HCT116 (cell line): ENCODE measurements around the gene DQX1.

Source experiments
- CEBPB ChIP-seq: IDR thresholded peaks from 2 replicates; pipeline ENCODE4 v1.6.1; 2012; ENCODE audit warnings: low read depth
- CTCF ChIP-seq, 3 experiments: fragments of 200-600 bp in 1 of 3; sonication (generic) in 1 of 3; IDR thresholded peaks in 2 of 3; conservative IDR thresholded peaks in 1 of 3; 2 replicates each; pipeline ENCODE4 v1.5.1; 2012 to 2017; ENCODE audit warnings: low read depth in 2 of 3, low read length in 2 of 3, antibody characterized with exemption in 1 of 3, borderline replicate concordance in 1 of 3, control low read depth in 1 of 3, mild to moderate bottlenecking in 1 of 3, mixed read lengths in 1 of 3, mixed run types in 1 of 3, moderate library complexity in 1 of 3; ENCODE audit not compliant: insufficient read depth in 1 of 3
- EZH2 ChIP-seq: fragments of 200-600 bp; sonication (generic); IDR thresholded peaks from 2 replicates; pipeline ENCODE4 v1.6.1; 2017; ENCODE audit warnings: antibody characterized with exemption, mixed run types
- POLR2AphosphoS5 ChIP-seq: IDR thresholded peaks from 2 replicates; pipeline ENCODE4 v1.6.1; 2011; ENCODE audit warnings: mild to moderate bottlenecking, low read depth, low read length, moderate library complexity
- RAD21 ChIP-seq: IDR thresholded peaks from 2 replicates; pipeline ENCODE4 v1.6.1; 2012; ENCODE audit warnings: low read depth, mild to moderate bottlenecking
- REST ChIP-seq: IDR thresholded peaks from 2 replicates; pipeline ENCODE4 v1.6.1; 2012; ENCODE audit warnings: low read depth
- SIN3A ChIP-seq: IDR thresholded peaks from 2 replicates; pipeline ENCODE4 v1.6.1; 2012; ENCODE audit warnings: low read depth
- TCF7L2 ChIP-seq: IDR thresholded peaks from 2 replicates; pipeline ENCODE4 v1.7.0; 2011; ENCODE audit warnings: borderline replicate concordance, inconsistent platforms; ENCODE audit not compliant: insufficient read depth, insufficient read length; ENCODE audit errors: extremely low read depth
- TF ChIP-seq, protein P1 (sequence below): IDR thresholded peaks from 2 replicates; pipeline ENCODE4 v1.6.1; 2012

- TF ChIP-seq CTCF (IDR thresholded peaks at IDR 0.05 in 2 of 3, conservative IDR thresholded peaks at IDR 0.05 in 1 of 3; ENCODE audit: borderline replicate concordance in 1 of 3, insufficient read depth in 1 of 3, low read depth in 2 of 3, low read length in 2 of 3) = no peak
- no peak for TF ChIP-seq REST
- TF ChIP-seq TCF7L2 = peak; percentile 37
- TF ChIP-seq RAD21 = no peak
- TF ChIP-seq, protein P1, sequence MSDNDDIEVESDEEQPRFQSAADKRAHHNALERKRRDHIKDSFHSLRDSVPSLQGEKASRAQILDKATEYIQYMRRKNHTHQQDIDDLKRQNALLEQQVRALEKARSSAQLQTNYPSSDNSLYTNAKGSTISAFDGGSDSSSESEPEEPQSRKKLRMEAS = no peak
- TF ChIP-seq CEBPB = no peak
- no peak for TF ChIP-seq EZH2
- TF ChIP-seq POLR2AphosphoS5 = no peak
- TF ChIP-seq SIN3A = no peak
Measured at GRCh38 chr2:74548285-74548899, 22.4 kb upstream of the DQX1 start.
